SJSA1 (cell line): ENCODE results near the gene MCCC1. TPM values are rescaled to one million over a fixed set of nuclear protein-coding genes. Genes with fewer than 3 reads are reported as not detected.
"Not testable (repeated sequence)": the region's sequence is repeated elsewhere in the genome, so short reads cannot be mapped to it uniquely, and the experiment has no call there.

Experiments used
- DNase-seq, 2 experiments: peaks; one replicate each; pipeline ENCODE4 v3.0.0-alpha.2; 2015 to 2020; ENCODE audit warnings: low spot score in 2 of 2, low read depth in 1 of 2
- H3K27ac ChIP-seq: fragments of 250-450 bp; sonication (Bioruptor Pico); 2 replicates; pipeline ENCODE4 v1.5.1; 2020; ENCODE audit warnings: mild to moderate bottlenecking, moderate library complexity
- H3K27me3 ChIP-seq: fragments of 250-450 bp; sonication (Bioruptor Pico); replicated peaks from 2 replicates; pipeline ENCODE4 v1.5.1; 2020; ENCODE audit warnings: mild to moderate bottlenecking, moderate library complexity
- H3K36me3 ChIP-seq: fragments of 250-450 bp; sonication (Bioruptor Pico); 2 replicates; pipeline ENCODE4 v1.5.1; 2020; ENCODE audit warnings: mild to moderate bottlenecking
- H3K4me1 ChIP-seq: fragments of 250-450 bp; sonication (Bioruptor Pico); replicated peaks from 2 replicates; pipeline ENCODE4 v1.6.1; 2021; ENCODE audit warnings: mild to moderate bottlenecking
- H3K4me3 ChIP-seq: fragments of 250-450 bp; sonication (Bioruptor Pico); 2 replicates; pipeline ENCODE4 v1.5.1; 2020; ENCODE audit warnings: mild to moderate bottlenecking
- H3K9me3 ChIP-seq: fragments of 250-450 bp; sonication (Bioruptor Pico); replicated peaks from 2 replicates; pipeline ENCODE4 v1.5.1; 2020; ENCODE audit warnings: mild to moderate bottlenecking
- total RNA-seq: library from RNA; depleted of rRNA; stranded (reverse); fragments of >200 nt; shearing (Covaris generic); gene quantifications from 2 replicates; pipeline ENCODE4 v1.2.3, GENCODE V29; 2014

The MCCC1 gene
- total RNA-seq, 1 experiment from 2014 or later: 13.4 TPM

- H3K9me3 ChIP-seq: no peaks in the 10 kb centered on the region
- H3K27ac ChIP-seq: no peak overlapping the region
- no peaks in the 10 kb centered on the region for H3K36me3 ChIP-seq
- no peaks in the 10 kb centered on the region for H3K4me1 ChIP-seq
- H3K27me3 ChIP-seq: peaks cover 20% of the 10 kb centered on the region
- DNase-seq: no peak
- H3K4me3 ChIP-seq: no peak overlapping the region
Measured at GRCh38 chr3:183117056-183117455, 17.8 kb upstream of the MCCC1 start.

GRCh38 chr3:183116025-183116614, 16.8 kb upstream of the MCCC1 start:
- Histone ChIP-seq H3K27me3 (peaks cover 20% of the 10 kb centered on the region), H3K36me3 (no peaks in the 10 kb centered on the region), H3K4me1 (no peaks in the 10 kb centered on the region), H3K4me3 (no peak overlapping the region), H3K27ac (no peak overlapping the region), H3K9me3 (no peaks in the 10 kb centered on the region)
- no peak for DNase-seq

- H3K27ac ChIP-seq: no peak overlapping the region
- H3K4me1 ChIP-seq: no peaks in the 10 kb centered on the region
- H3K27me3 ChIP-seq: peaks cover 20% of the 10 kb centered on the region
- no peaks in the 10 kb centered on the region for H3K9me3 ChIP-seq
- H3K4me3 ChIP-seq: no peak overlapping the region
- DNase-seq: no peak
- no peaks in the 10 kb centered on the region for H3K36me3 ChIP-seq
Measured at GRCh38 chr3:183114384-183115178, 15.3 kb upstream of the MCCC1 start.

GRCh38 chr3:183109847-183110246, 10.6 kb upstream of the MCCC1 start:
- not testable (repeated sequence) for H3K4me1 ChIP-seq, H3K9me3 ChIP-seq, H3K36me3 ChIP-seq, H3K4me3 ChIP-seq, DNase-seq, H3K27ac ChIP-seq, H3K27me3 ChIP-seq

GRCh38 chr3:183108470-183108869, 9.2 kb upstream of the MCCC1 start:
- 0 out of 2 replicates have a peak, but pooled peaks cover 6% of the 10 kb centered on the region for H3K4me1 ChIP-seq
- no peaks in the 10 kb centered on the region for H3K36me3 ChIP-seq
- no peak overlapping the region for H3K27ac ChIP-seq
- H3K4me3 ChIP-seq: no peak overlapping the region
- no peaks in the 10 kb centered on the region for H3K9me3 ChIP-seq
- DNase-seq: no peak
- no peaks in the 10 kb centered on the region for H3K27me3 ChIP-seq

GRCh38 chr3:183108001-183108449, 8.7 kb upstream of the MCCC1 start:
- H3K36me3 ChIP-seq: no peaks in the 10 kb centered on the region
- H3K4me3 ChIP-seq: no peak overlapping the region
- H3K27ac ChIP-seq: no peak overlapping the region
- no peaks in the 10 kb centered on the region for H3K9me3 ChIP-seq
- no peak for DNase-seq
- no peaks in the 10 kb centered on the region for H3K27me3 ChIP-seq
- H3K4me1 ChIP-seq: 0 out of 2 replicates have a peak, but pooled peaks cover 6% of the 10 kb centered on the region

GRCh38 chr3:183107372-183107771, 8.1 kb upstream of the MCCC1 start:
- not testable (repeated sequence) for H3K27ac ChIP-seq, H3K27me3 ChIP-seq, H3K9me3 ChIP-seq, H3K4me1 ChIP-seq, H3K36me3 ChIP-seq, H3K4me3 ChIP-seq, DNase-seq

- no peak overlapping the region for H3K27ac ChIP-seq
- no peak overlapping the region for H3K4me3 ChIP-seq
- H3K4me1 ChIP-seq: 0 out of 2 replicates have a peak, but pooled peaks cover 6% of the 10 kb centered on the region
- no peaks in the 10 kb centered on the region for H3K36me3 ChIP-seq
- no peaks in the 10 kb centered on the region for H3K27me3 ChIP-seq
- H3K9me3 ChIP-seq: no peaks in the 10 kb centered on the region
- DNase-seq: no peak
Measured at GRCh38 chr3:183106635-183107034, 7.3 kb upstream of the MCCC1 start.

GRCh38 chr3:183103950-183104349, 4.7 kb upstream of the MCCC1 start:
- not testable (repeated sequence) for DNase-seq, H3K36me3 ChIP-seq, H3K27me3 ChIP-seq, H3K9me3 ChIP-seq, H3K27ac ChIP-seq, H3K4me3 ChIP-seq
- H3K4me1 ChIP-seq: peaks cover 20% of the 10 kb centered on the region

GRCh38 chr3:183101040-183101439, 1.7 kb upstream of the MCCC1 start:
- H3K36me3 ChIP-seq, H3K27me3 ChIP-seq, DNase-seq, H3K9me3 ChIP-seq, H3K4me3 ChIP-seq: not testable (repeated sequence)
- Histone ChIP-seq H3K27ac (peak overlapping the region; percentile 59; the same call in 1 of the 2 replicates), H3K4me1 (peaks cover 19% of the 10 kb centered on the region)

- Histone ChIP-seq H3K4me3 (no peak overlapping the region), H3K36me3 (peaks cover 4% of the 10 kb centered on the region; the same call in 1 of the 2 replicates), H3K9me3 (no peaks in the 10 kb centered on the region), H3K27me3 (no peaks in the 10 kb centered on the region), H3K27ac (peak overlapping the region; percentile 59), H3K4me1 (peaks cover 19% of the 10 kb centered on the region)
- DNase-seq: peak in 1 of 2 experiments; percentile 65
Measured at GRCh38 chr3:183100376-183100775, 1.1 kb upstream of the MCCC1 start.

- H3K4me1 ChIP-seq: peaks cover 19% of the 10 kb centered on the region
- no peaks in the 10 kb centered on the region for H3K27me3 ChIP-seq
- H3K27ac ChIP-seq: peak overlapping the region; percentile 59
- peak overlapping the region; percentile 71 for H3K4me3 ChIP-seq
- no peaks in the 10 kb centered on the region for H3K9me3 ChIP-seq
- no peak for DNase-seq
- peaks cover 4% of the 10 kb centered on the region; the same call in 1 of the 2 replicates for H3K36me3 ChIP-seq
Measured at GRCh38 chr3:183099838-183100204, 525 bp upstream of the MCCC1 start.

GRCh38 chr3:183098536-183099025, 715 bp downstream of the MCCC1 start:
- Histone ChIP-seq H3K27ac (peak overlapping the region; percentile 31), H3K9me3 (no peaks in the 10 kb centered on the region), H3K27me3 (no peaks in the 10 kb centered on the region), H3K36me3 (peaks cover 5% of the 10 kb centered on the region), H3K4me1 (peaks cover 19% of the 10 kb centered on the region), H3K4me3 (peak overlapping the region; percentile 71)
- DNase-seq: no peak

GRCh38 chr3:183094711-183095110, 4.6 kb downstream of the MCCC1 start:
- Histone ChIP-seq H3K4me3 (no peak overlapping the region), H3K27me3 (no peaks in the 10 kb centered on the region), H3K27ac (no peak overlapping the region), H3K9me3 (no peaks in the 10 kb centered on the region), H3K4me1 (peaks cover 5% of the 10 kb centered on the region), H3K36me3 (peaks cover 34% of the 10 kb centered on the region)
- DNase-seq: no peak
